ENCODE measurements around the gene KASH5.
A peak's percentile ranks its signal among the peaks of the same experiment; 100 is the strongest.

KASH5 gene

GRCh38 chr19:49387936-49388372 is at the start of gene KASH5:
TSS of gene KASH5 (plus strand) at chr19:49388249. CDS start at chr19:49390884, 2,635 bp downstream.
- peak within 1 kb of the TSS; percentile 67 for H3K4me3 Mint-ChIP-seq

GRCh38 chr19:49338691-49339300 is 49.3 kb upstream of the KASH5 start:
- peaks cover 61% of the 10 kb centered on the region for H3K4me1 Mint-ChIP-seq (ENCODE audit: low read depth)
- peaks cover 48% of the 10 kb centered on the region for H3K36me3 Mint-ChIP-seq (ENCODE audit: low read depth)
- no peak overlapping the region for H3K4me3 Mint-ChIP-seq
- intact Hi-C loops (cut with micrococcal nuclease) = no loop called here
- H3K27ac Mint-ChIP-seq = no peak overlapping the region
- no peaks in the 10 kb centered on the region for H3K9me3 Mint-ChIP-seq
- H3K27me3 Mint-ChIP-seq = no peaks in the 10 kb centered on the region

More at GRCh38 chr19:49387936-49388372, at the start of gene KASH5:
- peaks cover under 1% of the 10 kb centered on the region for H3K9me3 Mint-ChIP-seq
- H3K36me3 Mint-ChIP-seq (ENCODE audit: low read depth) = no peaks in the 10 kb centered on the region
- H3K27ac Mint-ChIP-seq = peak within 1 kb of the TSS; percentile 77
- intact Hi-C loops (cut with micrococcal nuclease) = no loop called here
- H3K4me1 Mint-ChIP-seq (ENCODE audit: low read depth) = peaks cover 20% of the 10 kb centered on the region
- H3K27me3 Mint-ChIP-seq = peaks cover 35% of the 10 kb centered on the region

GRCh38 chr19:49339301-49340068 is 48.6 kb upstream of the KASH5 start:
- H3K4me3 Mint-ChIP-seq = no peak overlapping the region
- peaks cover 48% of the 10 kb centered on the region for H3K36me3 Mint-ChIP-seq (ENCODE audit: low read depth)
- peak overlapping the region; percentile 14 for H3K27ac Mint-ChIP-seq
- H3K4me1 Mint-ChIP-seq (ENCODE audit: low read depth) = peaks cover 55% of the 10 kb centered on the region
- intact Hi-C loops (cut with micrococcal nuclease) = no loop called here
- no peaks in the 10 kb centered on the region for H3K27me3 Mint-ChIP-seq
- no peaks in the 10 kb centered on the region for H3K9me3 Mint-ChIP-seq

GRCh38 chr19:49340069-49340864 is 47.8 kb upstream of the KASH5 start:
- H3K27me3 Mint-ChIP-seq = no peaks in the 10 kb centered on the region
- H3K36me3 Mint-ChIP-seq (ENCODE audit: low read depth) = peaks cover 46% of the 10 kb centered on the region
- H3K9me3 Mint-ChIP-seq = no peaks in the 10 kb centered on the region
- intact Hi-C loops (cut with micrococcal nuclease) = no loop called here
- H3K4me1 Mint-ChIP-seq (ENCODE audit: low read depth) = peaks cover 47% of the 10 kb centered on the region
- no peak overlapping the region for H3K4me3 Mint-ChIP-seq
- peak overlapping the region; percentile 14 for H3K27ac Mint-ChIP-seq

GRCh38 chr19:49340865-49341718 is 47.0 kb upstream of the KASH5 start:
- intact Hi-C loops (cut with micrococcal nuclease) = no loop called here
- peaks cover 39% of the 10 kb centered on the region for H3K4me1 Mint-ChIP-seq (ENCODE audit: low read depth)
- no peaks in the 10 kb centered on the region for H3K27me3 Mint-ChIP-seq
- H3K4me3 Mint-ChIP-seq = no peak overlapping the region
- H3K9me3 Mint-ChIP-seq = no peaks in the 10 kb centered on the region
- H3K36me3 Mint-ChIP-seq (ENCODE audit: low read depth) = peaks cover 41% of the 10 kb centered on the region
- no peak overlapping the region for H3K27ac Mint-ChIP-seq

GRCh38 chr19:49342291-49342721 is 45.7 kb upstream of the KASH5 start:
- H3K4me1 Mint-ChIP-seq (ENCODE audit: low read depth) = peaks cover 26% of the 10 kb centered on the region
- H3K4me3 Mint-ChIP-seq = no peak overlapping the region

GRCh38 chr19:49343123-49343522 is 44.9 kb upstream of the KASH5 start:
- peaks cover 27% of the 10 kb centered on the region for H3K36me3 Mint-ChIP-seq (ENCODE audit: low read depth)
- intact Hi-C loops (cut with micrococcal nuclease) = no loop called here
- no peaks in the 10 kb centered on the region for H3K9me3 Mint-ChIP-seq
- peaks cover 19% of the 10 kb centered on the region for H3K4me1 Mint-ChIP-seq (ENCODE audit: low read depth)
- H3K27ac Mint-ChIP-seq = no peak overlapping the region
- no peak overlapping the region for H3K4me3 Mint-ChIP-seq
- H3K27me3 Mint-ChIP-seq = no peaks in the 10 kb centered on the region

More at GRCh38 chr19:49342291-49342721, 45.7 kb upstream of the KASH5 start:
- H3K27ac Mint-ChIP-seq = no peak overlapping the region
- H3K9me3 Mint-ChIP-seq = no peaks in the 10 kb centered on the region
- H3K36me3 Mint-ChIP-seq (ENCODE audit: low read depth) = peaks cover 35% of the 10 kb centered on the region
- intact Hi-C loops (cut with micrococcal nuclease) = no loop called here
- H3K27me3 Mint-ChIP-seq = no peaks in the 10 kb centered on the region

- Mint-ChIP-seq H3K36me3 (ENCODE audit: low read depth) (peaks cover 10% of the 10 kb centered on the region), H3K27me3 (peaks cover 2% of the 10 kb centered on the region), H3K4me3 (no peak overlapping the region), H3K27ac (peak overlapping the region; percentile 3), H3K4me1 (ENCODE audit: low read depth) (peaks cover 13% of the 10 kb centered on the region), H3K9me3 (no peaks in the 10 kb centered on the region)
- intact Hi-C loops (cut with micrococcal nuclease) = no loop called here
Measured at GRCh38 chr19:49344505-49345423, 43.3 kb upstream of the KASH5 start.

- H3K4me3 Mint-ChIP-seq = no peak overlapping the region
Measured at GRCh38 chr19:49347191-49347590, 40.9 kb upstream of the KASH5 start.

GRCh38 chr19:49347835-49348234 is 40.2 kb upstream of the KASH5 start:
- Mint-ChIP-seq H3K27me3 (peaks cover 16% of the 10 kb centered on the region), H3K36me3 (ENCODE audit: low read depth) (no peaks in the 10 kb centered on the region), H3K27ac (no peak overlapping the region), H3K4me3 (no peak overlapping the region), H3K9me3 (no peaks in the 10 kb centered on the region), H3K4me1 (ENCODE audit: low read depth) (peaks cover 5% of the 10 kb centered on the region)
- intact Hi-C loops (cut with micrococcal nuclease) = no loop called here

More at GRCh38 chr19:49347191-49347590, 40.9 kb upstream of the KASH5 start:
- Mint-ChIP-seq H3K27ac (no peak overlapping the region), H3K27me3 (peaks cover 12% of the 10 kb centered on the region), H3K4me1 (ENCODE audit: low read depth) (peaks cover 5% of the 10 kb centered on the region), H3K9me3 (no peaks in the 10 kb centered on the region), H3K36me3 (ENCODE audit: low read depth) (no peaks in the 10 kb centered on the region)
- intact Hi-C loops (cut with micrococcal nuclease) = no loop called here

GRCh38 chr19:49348305-49349189 is 39.5 kb upstream of the KASH5 start:
- Mint-ChIP-seq H3K9me3 (no peaks in the 10 kb centered on the region), H3K4me1 (ENCODE audit: low read depth) (peaks cover 5% of the 10 kb centered on the region), H3K27me3 (peaks cover 22% of the 10 kb centered on the region), H3K27ac (no peak overlapping the region), H3K4me3 (no peak overlapping the region), H3K36me3 (ENCODE audit: low read depth) (no peaks in the 10 kb centered on the region)
- intact Hi-C loops (cut with micrococcal nuclease) = no loop called here

- intact Hi-C loops (cut with micrococcal nuclease) = no loop called here
- no peak overlapping the region for H3K27ac Mint-ChIP-seq
Measured at GRCh38 chr19:49349567-49349966, 38.5 kb upstream of the KASH5 start.

More at GRCh38 chr19:49349567-49349966, 38.5 kb upstream of the KASH5 start:
- peaks cover 29% of the 10 kb centered on the region for H3K27me3 Mint-ChIP-seq
- H3K4me3 Mint-ChIP-seq = no peak overlapping the region
- H3K4me1 Mint-ChIP-seq (ENCODE audit: low read depth) = peaks cover 5% of the 10 kb centered on the region
- no peaks in the 10 kb centered on the region for H3K9me3 Mint-ChIP-seq
- H3K36me3 Mint-ChIP-seq (ENCODE audit: low read depth) = no peaks in the 10 kb centered on the region
